ENCODE results near the gene NDUFC1.

NDUFC1 gene

GRCh38 chr4:139247241-139247640 lies 55.0 kb downstream of the NDUFC1 start:
- DNase-seq (ENCODE audit: low read depth), result no peak

- no peak for DNase-seq (ENCODE audit: low read depth)
Observed at GRCh38 chr4:139246166-139246565, 56.1 kb downstream of the NDUFC1 start.

- no peak for DNase-seq (ENCODE audit: low read depth)
Observed at GRCh38 chr4:139245590-139245989, 56.7 kb downstream of the NDUFC1 start.

GRCh38 chr4:139243448-139244365 lies 58.6 kb downstream of the NDUFC1 start:
- peak; percentile 99 for DNase-seq (ENCODE audit: low read depth)

- no peak for DNase-seq (ENCODE audit: low read depth)
Observed at GRCh38 chr4:139242511-139243051, 59.7 kb downstream of the NDUFC1 start.

GRCh38 chr4:139241784-139242151 lies 60.5 kb downstream of the NDUFC1 start:
- DNase-seq (ENCODE audit: low read depth), result no peak

- no peak for DNase-seq (ENCODE audit: low read depth)
Observed at GRCh38 chr4:139241086-139241783, 61.0 kb downstream of the NDUFC1 start.

Data from non-pigmented ciliary epithelial cell (primary cell).